Hepatocyte (in vitro differentiated cells): ENCODE data around the gene S100PBP. TPM values are rescaled to one million over a fixed set of nuclear protein-coding genes. Genes with fewer than 3 reads are reported as not detected.

ENCODE experiments used
- DNase-seq: peaks from one replicate; pipeline ENCODE4 v3.0.0-alpha.2; 2016; ENCODE audit warnings: low spot score
- H2AFZ ChIP-seq: fragments of 200-600 bp; sonication (generic); 2 replicates; pipeline ENCODE4 v1.6.0; 2016; ENCODE audit warnings: antibody characterized with exemption, mild to moderate bottlenecking
- H3K27ac ChIP-seq: fragments of 200-600 bp; sonication (generic); 2 replicates; pipeline ENCODE4 v1.5.1; 2016; ENCODE audit warnings: mild to moderate bottlenecking
- H3K27me3 ChIP-seq: fragments of 200-600 bp; sonication (generic); 2 replicates; pipeline ENCODE4 v1.6.1; 2016
- H3K36me3 ChIP-seq: fragments of 200-600 bp; sonication (generic); replicated peaks from 2 replicates; pipeline ENCODE4 v1.5.1; 2016; ENCODE audit warnings: low read depth; ENCODE audit not compliant: insufficient read depth
- H3K4me1 ChIP-seq: fragments of 200-600 bp; sonication (generic); 2 replicates; pipeline ENCODE4 v1.5.1; 2016; ENCODE audit warnings: mild to moderate bottlenecking, moderate library complexity; ENCODE audit not compliant: insufficient read depth
- H3K4me2 ChIP-seq: fragments of 200-600 bp; sonication (generic); 2 replicates; pipeline ENCODE4 v1.6.0; 2016
- H3K4me3 ChIP-seq: fragments of 200-600 bp; sonication (generic); 2 replicates; pipeline ENCODE4 v1.5.1; 2016; ENCODE audit warnings: mild to moderate bottlenecking
- H3K79me2 ChIP-seq: fragments of 200-600 bp; sonication (generic); 2 replicates; pipeline ENCODE4 v1.6.0; 2017; ENCODE audit warnings: mild to moderate bottlenecking
- H3K9me2 ChIP-seq: fragments of 200-600 bp; sonication (generic); replicated peaks from 2 replicates; pipeline ENCODE4 v1.6.0; 2017; ENCODE audit warnings: mild to moderate bottlenecking; ENCODE audit not compliant: insufficient read depth
- H3K9me3 ChIP-seq: fragments of 200-600 bp; sonication (generic); 2 replicates; pipeline ENCODE4 v1.5.1; 2016; ENCODE audit warnings: low read depth, mild to moderate bottlenecking
- H4K20me1 ChIP-seq: fragments of 200-600 bp; sonication (generic); 2 replicates; pipeline ENCODE4 v1.6.0; 2016; ENCODE audit warnings: mild to moderate bottlenecking; ENCODE audit not compliant: insufficient read depth, poor library complexity, severe bottlenecking
- EZH2 ChIP-seq: fragments of 200-600 bp; sonication (generic); IDR thresholded peaks from 2 replicates; pipeline ENCODE4 v1.6.1; 2016; ENCODE audit warnings: antibody characterized with exemption, mild to moderate bottlenecking, borderline replicate concordance
- EZH2phosphoT487 ChIP-seq: fragments of 200-600 bp; sonication (generic); IDR thresholded peaks from one replicate; pipeline ENCODE4 v1.6.1; 2018; ENCODE audit warnings: antibody characterized with exemption, mild to moderate bottlenecking, low read depth, moderate library complexity; ENCODE audit not compliant: unreplicated experiment, severe bottlenecking
- WGBS: methylation state at CpG from one replicate; pipeline ENCODE4 v1.1.6; 2016; ENCODE audit warnings: low lambda C conversion rate; ENCODE audit errors: missing lambda C conversion rate; 5-methylcytosine and 5-hydroxymethylcytosine counted together
- polyA plus RNA-seq: library from polyadenylated mRNA; unstranded; fragments of >200 nt; fragmentation: Nextera tagmentation; extraction: Ambion mirVana; gene quantifications from 2 replicates; pipeline ENCODE4 v1.2.1, GENCODE V29; 2016
- total RNA-seq: library from RNA; depleted of rRNA; stranded (reverse); fragments of >200 nt; gene quantifications from 2 replicates; pipeline ENCODE4 v1.2.3, GENCODE V29; 2014
- TF ChIP-seq, protein P1 (sequence below): fragments of 200-600 bp; sonication (generic); IDR thresholded peaks from 2 replicates; pipeline ENCODE4 v1.5.1; 2016; ENCODE audit warnings: antibody characterized with exemption, mild to moderate bottlenecking; ENCODE audit not compliant: poor library complexity

S100PBP gene
- total and polyA plus RNA-seq, 2 experiments from 2014 or later, result 10.7 to 41.5 TPM

DNA sequence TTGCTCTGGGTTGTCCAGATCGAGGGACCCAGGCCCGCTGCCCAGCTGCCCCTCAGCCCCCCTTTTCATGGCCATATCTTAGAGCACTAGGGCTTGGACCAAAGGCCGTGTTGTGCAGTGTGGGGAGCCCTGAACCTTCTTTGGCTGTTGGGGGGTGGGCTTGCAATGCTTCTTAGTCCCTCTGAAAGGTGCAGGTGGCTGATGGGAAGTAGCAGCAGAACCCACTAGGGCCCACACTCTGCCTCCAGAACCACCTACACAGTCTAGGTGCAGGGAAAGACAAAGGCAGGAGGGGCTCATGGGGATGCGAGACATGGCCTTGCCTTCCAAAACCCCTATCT is 66.5 kb downstream of the S100PBP start:
- Histone ChIP-seq H3K4me2 (no peak overlapping the region), H4K20me1 (no peaks in the 10 kb centered on the region), H3K79me2 (no peaks in the 10 kb centered on the region), H3K9me2 (no peaks in the 10 kb centered on the region), H3K27ac (no peak overlapping the region), H2AFZ (no peak overlapping the region), H3K27me3 (peaks cover 31% of the 10 kb centered on the region), H3K4me1 (no peaks in the 10 kb centered on the region), H3K9me3 (no peaks in the 10 kb centered on the region), H3K4me3 (no peak overlapping the region), H3K36me3 (no peaks in the 10 kb centered on the region)
- TF ChIP-seq EZH2, result no peak
- TF ChIP-seq, protein P1, sequence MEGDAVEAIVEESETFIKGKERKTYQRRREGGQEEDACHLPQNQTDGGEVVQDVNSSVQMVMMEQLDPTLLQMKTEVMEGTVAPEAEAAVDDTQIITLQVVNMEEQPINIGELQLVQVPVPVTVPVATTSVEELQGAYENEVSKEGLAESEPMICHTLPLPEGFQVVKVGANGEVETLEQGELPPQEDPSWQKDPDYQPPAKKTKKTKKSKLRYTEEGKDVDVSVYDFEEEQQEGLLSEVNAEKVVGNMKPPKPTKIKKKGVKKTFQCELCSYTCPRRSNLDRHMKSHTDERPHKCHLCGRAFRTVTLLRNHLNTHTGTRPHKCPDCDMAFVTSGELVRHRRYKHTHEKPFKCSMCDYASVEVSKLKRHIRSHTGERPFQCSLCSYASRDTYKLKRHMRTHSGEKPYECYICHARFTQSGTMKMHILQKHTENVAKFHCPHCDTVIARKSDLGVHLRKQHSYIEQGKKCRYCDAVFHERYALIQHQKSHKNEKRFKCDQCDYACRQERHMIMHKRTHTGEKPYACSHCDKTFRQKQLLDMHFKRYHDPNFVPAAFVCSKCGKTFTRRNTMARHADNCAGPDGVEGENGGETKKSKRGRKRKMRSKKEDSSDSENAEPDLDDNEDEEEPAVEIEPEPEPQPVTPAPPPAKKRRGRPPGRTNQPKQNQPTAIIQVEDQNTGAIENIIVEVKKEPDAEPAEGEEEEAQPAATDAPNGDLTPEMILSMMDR, result no peak
- TF ChIP-seq EZH2phosphoT487, result no peak
- DNase-seq, result no peak
- WGBS, result 81% methylated on average over 4 of the region's 4 CpGs

- Histone ChIP-seq H3K4me1 (no peaks in the 10 kb centered on the region), H3K27ac (no peak overlapping the region), H3K36me3 (no peaks in the 10 kb centered on the region), H4K20me1 (no peaks in the 10 kb centered on the region), H2AFZ (no peak overlapping the region), H3K79me2 (no peaks in the 10 kb centered on the region), H3K9me2 (no peaks in the 10 kb centered on the region), H3K4me2 (no peak overlapping the region), H3K9me3 (no peaks in the 10 kb centered on the region), H3K4me3 (no peak overlapping the region), H3K27me3 (peaks cover 31% of the 10 kb centered on the region)
- WGBS, result 56% methylated on average over 10 of the region's 12 CpGs
- TF ChIP-seq, protein P1, result no peak
- TF ChIP-seq EZH2phosphoT487 (no peak), EZH2 (no peak)
- no peak for DNase-seq
Observed at GRCh38 chr1:32884726-32885125, 67.3 kb downstream of the S100PBP start.

- no peak overlapping the region for H3K4me3 ChIP-seq
- H3K36me3 ChIP-seq, result no peaks in the 10 kb centered on the region
- no peak overlapping the region for H3K27ac ChIP-seq
- H3K79me2 ChIP-seq, result no peaks in the 10 kb centered on the region
- no peaks in the 10 kb centered on the region for H4K20me1 ChIP-seq
- no peak overlapping the region for H3K4me2 ChIP-seq
- H3K9me2 ChIP-seq, result no peaks in the 10 kb centered on the region
- no peaks in the 10 kb centered on the region for H3K9me3 ChIP-seq
- 77% methylated on average over 3 of the region's 8 CpGs for WGBS
- no peak for DNase-seq
- H3K4me1 ChIP-seq, result no peaks in the 10 kb centered on the region
- peaks cover 37% of the 10 kb centered on the region for H3K27me3 ChIP-seq
- no peak overlapping the region for H2AFZ ChIP-seq
- TF ChIP-seq EZH2 (no peak), EZH2phosphoT487 (no peak)
- TF ChIP-seq, protein P1, result no peak
Observed at GRCh38 chr1:32885676-32886003, 68.2 kb downstream of the S100PBP start.

DNA sequence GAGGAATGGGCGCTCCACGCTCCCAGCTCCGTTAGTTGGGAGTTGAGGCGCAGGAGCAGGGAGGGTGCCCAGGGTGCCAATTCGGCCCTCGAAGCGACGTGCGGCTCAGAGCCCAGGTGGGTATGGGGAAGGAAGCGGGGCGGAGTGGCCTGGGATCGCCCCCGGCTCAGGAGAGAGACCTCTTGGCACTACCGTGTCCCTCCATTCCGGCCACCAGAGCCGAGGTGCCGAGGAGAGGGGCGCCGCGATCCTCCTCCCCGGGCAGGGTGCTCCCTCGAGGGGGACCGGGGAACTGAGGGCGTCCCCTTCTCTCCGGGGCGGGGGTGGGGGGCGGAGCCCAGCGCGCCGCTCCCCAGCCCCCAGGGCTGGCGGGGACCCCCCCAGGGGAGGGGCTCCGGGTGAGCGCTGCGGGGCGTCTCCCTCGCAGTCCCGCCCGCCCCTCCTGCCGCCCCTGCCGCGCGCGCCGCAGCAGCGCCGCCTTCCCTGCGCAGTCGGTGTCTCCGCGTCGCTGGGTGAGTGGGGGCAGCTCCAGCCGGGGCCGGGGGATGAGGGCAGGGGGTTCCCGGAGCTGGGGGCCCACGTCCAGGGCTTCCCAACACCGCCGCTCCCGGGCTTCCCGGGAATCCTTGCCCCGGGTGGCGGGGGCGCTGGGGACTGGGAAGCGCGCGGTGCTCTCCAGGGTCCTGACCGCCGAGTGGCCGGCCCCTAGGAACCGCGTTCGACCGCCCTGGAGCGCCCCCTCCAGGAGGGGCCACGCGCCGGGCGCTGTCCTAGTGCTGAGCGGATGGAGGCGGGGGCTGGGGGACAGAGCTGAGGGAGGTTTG is 68.8 kb downstream of the S100PBP start, which contains the start of gene HPCA:
Gene HPCA, plus strand, starts transcription at position 488 of the 824 bp plus-strand sequence. CDS start 2,408 bp downstream, outside the sequence.
- H2AFZ ChIP-seq, result no peak within 1 kb of the TSS
- H3K9me2 ChIP-seq, result no peaks in the 10 kb centered on the region
- peak within 1 kb of the TSS; percentile 87 for H3K4me2 ChIP-seq
- 14% methylated on average over 28 of the region's 79 CpGs for WGBS
- peaks cover 43% of the 10 kb centered on the region for H3K27me3 ChIP-seq
- no peak for TF ChIP-seq EZH2phosphoT487
- TF ChIP-seq, protein P1, result peak; percentile 72
- H3K4me1 ChIP-seq, result no peaks in the 10 kb centered on the region
- no peak within 1 kb of the TSS for H3K27ac ChIP-seq
- DNase-seq, result peak; percentile 92
- no peaks in the 10 kb centered on the region for H3K79me2 ChIP-seq
- H3K9me3 ChIP-seq, result no peaks in the 10 kb centered on the region
- H3K36me3 ChIP-seq, result no peaks in the 10 kb centered on the region
- H4K20me1 ChIP-seq, result no peaks in the 10 kb centered on the region
- H3K4me3 ChIP-seq, result no peak within 1 kb of the TSS
